ENCODE data around the gene PHC1. TPM values are rescaled to one million over a fixed set of nuclear protein-coding genes. Genes with fewer than 3 reads are reported as not detected.

The PHC1 gene
- polyA plus RNA-seq, 1 of the 3 experiments (the other 2 are of a cell fraction) = 27.0 TPM

GRCh38 chr12:8946733-8947132 lies 32.4 kb downstream of the PHC1 start (continued):
- no peak for TF ChIP-seq PBX3 (IDR thresholded peaks at IDR 0.05)
- no peak for TF ChIP-seq USF1 (IDR thresholded peaks at IDR 0.05; ENCODE audit: borderline replicate concordance, low read depth)
- no peak for TF ChIP-seq TEAD4 (IDR thresholded peaks at IDR 0.05; ENCODE audit: borderline replicate concordance, insufficient read depth)
- no peak for TF ChIP-seq YY1 (IDR thresholded peaks at IDR 0.05; ENCODE audit: low read depth)

DNA sequence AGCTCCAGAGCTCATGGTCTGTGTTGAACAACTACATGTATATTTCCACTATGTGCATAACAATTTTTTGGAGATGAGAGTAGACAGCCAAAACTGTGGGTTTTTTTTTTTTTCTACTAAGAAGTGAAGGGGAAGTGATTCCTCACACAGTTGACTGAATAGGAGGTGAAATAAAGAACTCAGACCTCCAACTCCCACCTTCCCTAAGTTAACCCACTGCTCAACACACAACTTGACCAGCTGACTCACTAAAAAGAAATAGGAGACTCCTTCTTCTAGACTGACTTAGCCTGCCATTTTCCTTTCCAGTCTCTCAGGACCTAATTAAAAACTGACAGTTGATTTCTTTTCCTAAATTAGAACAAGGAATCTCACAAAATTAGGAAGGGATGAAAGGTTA lies 33.4 kb downstream of the PHC1 start:
- no peak for TF ChIP-seq MAX (IDR thresholded peaks at IDR 0.05; ENCODE audit: low read depth)
- TF ChIP-seq, protein P1, sequence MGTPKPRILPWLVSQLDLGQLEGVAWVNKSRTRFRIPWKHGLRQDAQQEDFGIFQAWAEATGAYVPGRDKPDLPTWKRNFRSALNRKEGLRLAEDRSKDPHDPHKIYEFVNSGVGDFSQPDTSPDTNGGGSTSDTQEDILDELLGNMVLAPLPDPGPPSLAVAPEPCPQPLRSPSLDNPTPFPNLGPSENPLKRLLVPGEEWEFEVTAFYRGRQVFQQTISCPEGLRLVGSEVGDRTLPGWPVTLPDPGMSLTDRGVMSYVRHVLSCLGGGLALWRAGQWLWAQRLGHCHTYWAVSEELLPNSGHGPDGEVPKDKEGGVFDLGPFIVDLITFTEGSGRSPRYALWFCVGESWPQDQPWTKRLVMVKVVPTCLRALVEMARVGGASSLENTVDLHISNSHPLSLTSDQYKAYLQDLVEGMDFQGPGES (IDR thresholded peaks at IDR 0.05; ENCODE audit: low read depth, low read length) = no peak
- POLR2A ChIA-PET = no interaction called here
- Histone ChIP-seq H3K9me2 (no peaks in the 10 kb centered on the region), H3K9ac (peak overlapping the region; percentile 91; the same call in 1 of the 2 replicates), H3K36me3 (replicated peaks in 1 of 2; ENCODE audit: control insufficient read depth in 1 of 2, insufficient read depth in 2 of 2, low read length in 1 of 2) (peaks cover 35 to 38% of the 10 kb centered on the region in 2 experiments), H3K27me3 (ENCODE audit: insufficient read depth) (no peaks in the 10 kb centered on the region), H3K4me2 (peak overlapping the region; percentile 93), H3K4me3 (ENCODE audit: low read depth in 2 of 2, low read length in 1 of 2) (peak overlapping the region; percentile 97 to 99; a peak in 3 of 4 replicates), H4K20me1 (ENCODE audit: insufficient read depth) (peaks cover 23% of the 10 kb centered on the region; the same call in 1 of the 2 replicates), H3K4me1 (ENCODE audit: control insufficient read depth in 1 of 2, insufficient read depth in 2 of 2, low read depth in 1 of 2, low read length in 1 of 2) (peaks cover 0 to 11% of the 10 kb centered on the region in 2 experiments; a peak in 3 of 4 replicates), H3K79me2 (ENCODE audit: insufficient read depth) (peaks cover 48% of the 10 kb centered on the region), H3F3A (replicated peaks; ENCODE audit: insufficient read depth) (peaks cover 7% of the 10 kb centered on the region), H2AFZ (ENCODE audit: low read depth) (no peak overlapping the region), H3K9me3 (no peaks in the 10 kb centered on the region), H3K27ac (ENCODE audit: low read depth in 2 of 2, low read length in 1 of 2) (no peak overlapping the region)
- CTCF ChIA-PET = interaction anchor here (1.1 to 1.9 kb wide), 3 partner anchors 57 to 101 kb away, joined by 3 to 6 read pairs (median 5); no protein-coding TSS in a partner anchor
- DNase-seq = no peak

- WGBS (ENCODE audit: low lambda C conversion rate) = under 1% methylated on average over 15 of the region's 15 CpGs
- no peaks in the 10 kb centered on the region for H3K9me3 ChIP-seq
- H3K4me2 ChIP-seq = peak overlapping the region; percentile 93
- DNase-seq = peak; percentile 23
- peaks cover 23% of the 10 kb centered on the region; the same call in 1 of the 2 replicates for H4K20me1 ChIP-seq (ENCODE audit: insufficient read depth)
- H3K9me2 ChIP-seq = no peaks in the 10 kb centered on the region
- H3K27me3 ChIP-seq (ENCODE audit: insufficient read depth) = no peaks in the 10 kb centered on the region
- peak overlapping the region; percentile 90 for H2AFZ ChIP-seq (ENCODE audit: low read depth)
- CTCF ChIA-PET = interaction anchor here (0.8 to 3.5 kb wide), 10 partner anchors 32 to 168 kb away, joined by 3 to 28 read pairs (median 4); partner anchors contain the start of gene PHC1
- H3K79me2 ChIP-seq (ENCODE audit: insufficient read depth) = peaks cover 48% of the 10 kb centered on the region
- POLR2A ChIA-PET = interaction anchor here (0.5 to 1.4 kb wide), 3 partner anchors 34 to 115 kb away, joined by 3 to 19 read pairs (median 4); partner anchors contain the start of gene PHC1
- peak overlapping the region; percentile 91 for H3K9ac ChIP-seq
- peaks cover 25 to 30% of the 10 kb centered on the region in 2 experiments for H3K36me3 ChIP-seq (replicated peaks in 1 of 2; ENCODE audit: control insufficient read depth in 1 of 2, insufficient read depth in 2 of 2, low read length in 1 of 2)
- peaks cover 0 to 11% of the 10 kb centered on the region in 2 experiments; a peak in 3 of 4 replicates for H3K4me1 ChIP-seq (ENCODE audit: control insufficient read depth in 1 of 2, insufficient read depth in 2 of 2, low read depth in 1 of 2, low read length in 1 of 2)
- peaks cover 7% of the 10 kb centered on the region for H3F3A ChIP-seq (replicated peaks; ENCODE audit: insufficient read depth)
- H3K27ac ChIP-seq (ENCODE audit: low read depth in 2 of 2, low read length in 1 of 2) = peak overlapping the region; percentile 96 to 99
- peak overlapping the region; percentile 97 to 99 for H3K4me3 ChIP-seq (ENCODE audit: low read depth in 2 of 2, low read length in 1 of 2)
- TF ChIP-seq PBX3 (IDR thresholded peaks at IDR 0.05) (no peak), FOXM1 (IDR thresholded peaks at IDR 0.05; ENCODE audit: low read depth) (no peak), GATA2 (CRISPR knock-in tag; IDR thresholded peaks at IDR 0.05) (no peak), JUND (IDR thresholded peaks at IDR 0.05) (no peak), EZH2phosphoT487 (IDR thresholded peaks at IDR 0.05; ENCODE audit: borderline replicate concordance, low read depth) (no peak), RCOR1 (IDR thresholded peaks at IDR 0.05; ENCODE audit: low read length) (no peak), RAD21 (IDR thresholded peaks at IDR 0.05; ENCODE audit: low read length) (no peak)
- TF ChIP-seq, protein P2, sequence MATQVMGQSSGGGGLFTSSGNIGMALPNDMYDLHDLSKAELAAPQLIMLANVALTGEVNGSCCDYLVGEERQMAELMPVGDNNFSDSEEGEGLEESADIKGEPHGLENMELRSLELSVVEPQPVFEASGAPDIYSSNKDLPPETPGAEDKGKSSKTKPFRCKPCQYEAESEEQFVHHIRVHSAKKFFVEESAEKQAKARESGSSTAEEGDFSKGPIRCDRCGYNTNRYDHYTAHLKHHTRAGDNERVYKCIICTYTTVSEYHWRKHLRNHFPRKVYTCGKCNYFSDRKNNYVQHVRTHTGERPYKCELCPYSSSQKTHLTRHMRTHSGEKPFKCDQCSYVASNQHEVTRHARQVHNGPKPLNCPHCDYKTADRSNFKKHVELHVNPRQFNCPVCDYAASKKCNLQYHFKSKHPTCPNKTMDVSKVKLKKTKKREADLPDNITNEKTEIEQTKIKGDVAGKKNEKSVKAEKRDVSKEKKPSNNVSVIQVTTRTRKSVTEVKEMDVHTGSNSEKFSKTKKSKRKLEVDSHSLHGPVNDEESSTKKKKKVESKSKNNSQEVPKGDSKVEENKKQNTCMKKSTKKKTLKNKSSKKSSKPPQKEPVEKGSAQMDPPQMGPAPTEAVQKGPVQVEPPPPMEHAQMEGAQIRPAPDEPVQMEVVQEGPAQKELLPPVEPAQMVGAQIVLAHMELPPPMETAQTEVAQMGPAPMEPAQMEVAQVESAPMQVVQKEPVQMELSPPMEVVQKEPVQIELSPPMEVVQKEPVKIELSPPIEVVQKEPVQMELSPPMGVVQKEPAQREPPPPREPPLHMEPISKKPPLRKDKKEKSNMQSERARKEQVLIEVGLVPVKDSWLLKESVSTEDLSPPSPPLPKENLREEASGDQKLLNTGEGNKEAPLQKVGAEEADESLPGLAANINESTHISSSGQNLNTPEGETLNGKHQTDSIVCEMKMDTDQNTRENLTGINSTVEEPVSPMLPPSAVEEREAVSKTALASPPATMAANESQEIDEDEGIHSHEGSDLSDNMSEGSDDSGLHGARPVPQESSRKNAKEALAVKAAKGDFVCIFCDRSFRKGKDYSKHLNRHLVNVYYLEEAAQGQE (IDR thresholded peaks at IDR 0.05; ENCODE audit: low read depth, low read length) = no peak
Measured at GRCh38 chr12:8948701-8949341, 34.5 kb downstream of the PHC1 start.
